ELF-1 (cell line): ENCODE results near the gene CHAC2.
A peak's percentile ranks its signal among the peaks of the same experiment; 100 is the strongest.

Source experiments
- DNase-seq: peaks from one replicate; pipeline ENCODE4 v3.0.0-alpha.2; 2016; ENCODE audit warnings: low read depth, low spot score

The CHAC2 gene

DNA sequence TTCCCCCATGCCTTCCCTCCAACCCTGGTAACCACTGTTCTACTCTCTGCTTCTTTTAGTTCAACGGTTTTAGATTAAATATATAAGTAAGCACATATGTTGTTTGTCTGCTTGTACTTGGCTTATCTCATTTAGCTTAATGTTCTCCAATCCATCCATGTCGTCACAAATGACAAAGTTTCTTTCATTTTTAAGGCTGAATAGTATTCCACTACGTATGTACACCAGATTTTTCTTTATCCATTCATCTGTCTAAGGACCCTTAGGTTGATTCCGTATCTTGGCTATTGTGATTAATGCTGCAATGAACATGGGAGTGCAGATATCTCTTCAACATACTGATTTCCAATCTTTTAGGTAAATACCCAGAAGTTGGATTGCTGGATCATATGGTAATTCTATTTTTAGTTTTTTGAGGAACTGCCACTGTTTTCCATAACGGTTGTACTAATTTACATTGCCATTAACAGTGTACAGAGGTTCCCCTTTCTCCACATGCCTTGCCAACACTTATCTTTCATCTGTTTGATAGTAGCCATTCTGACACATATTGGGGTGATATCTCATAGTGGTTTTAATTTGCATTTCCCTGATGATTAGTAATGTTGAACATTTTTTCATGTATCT lies 11.0 kb downstream of the CHAC2 start:
- DNase-seq: no peak

DNA sequence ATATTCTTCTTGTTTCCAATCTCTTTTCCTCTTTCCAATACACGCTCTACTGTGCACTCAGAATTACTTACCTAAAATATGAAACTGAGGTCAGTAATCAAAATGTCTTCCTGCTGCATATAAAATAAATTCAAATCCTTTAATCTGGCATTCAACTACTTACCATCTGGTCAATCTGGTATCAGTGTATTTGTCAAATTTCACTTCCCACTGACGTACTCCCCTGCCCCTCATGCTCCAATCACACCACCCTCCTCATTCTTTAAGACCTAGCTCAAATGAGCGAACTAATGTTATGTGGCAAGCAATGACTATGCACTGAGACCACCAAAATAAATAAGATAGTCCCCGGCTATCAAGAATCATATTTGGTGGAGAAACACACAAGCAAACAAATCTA lies 12.5 kb downstream of the CHAC2 start:
- DNase-seq: no peak

DNA sequence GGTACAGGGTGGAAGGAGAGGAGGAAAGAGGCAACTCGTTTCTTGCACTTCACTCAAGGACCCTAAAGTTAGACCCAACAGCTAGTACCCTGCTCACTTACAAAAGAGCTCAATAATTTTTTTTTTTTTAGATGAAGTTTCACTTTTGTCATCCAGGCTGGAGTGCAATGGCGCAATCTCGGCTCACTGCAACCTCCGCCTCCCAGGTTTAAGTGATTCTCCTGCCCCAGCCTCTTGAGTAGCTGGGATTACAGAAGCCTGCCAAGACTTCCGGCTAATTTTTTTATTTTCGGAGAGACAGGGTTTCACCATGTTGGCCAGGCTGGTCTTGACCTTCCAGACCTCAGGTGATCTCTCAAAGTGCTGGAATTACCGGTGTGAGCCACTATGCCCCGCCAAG lies 15.1 kb downstream of the CHAC2 start:
- DNase-seq: no peak

DNA sequence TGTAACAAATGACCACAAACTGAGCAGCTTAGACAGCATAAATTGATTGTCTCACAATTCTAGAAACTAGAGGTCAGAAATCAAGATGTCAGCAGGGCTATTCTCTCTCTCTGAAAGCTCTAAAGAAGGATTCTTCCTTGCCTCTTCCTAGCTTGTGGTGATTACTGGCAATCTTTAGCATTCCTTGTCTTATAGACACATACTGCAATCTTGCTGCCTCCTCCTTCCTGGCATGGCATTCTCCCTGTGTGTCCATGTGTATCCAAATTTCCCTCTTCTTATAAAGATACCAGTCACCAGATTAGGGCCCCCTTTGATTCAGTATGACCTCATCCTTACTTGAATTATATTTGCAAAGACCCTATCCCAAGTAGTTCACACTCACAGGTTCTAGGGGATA lies 16.8 kb downstream of the CHAC2 start:
- DNase-seq: no peak

DNA sequence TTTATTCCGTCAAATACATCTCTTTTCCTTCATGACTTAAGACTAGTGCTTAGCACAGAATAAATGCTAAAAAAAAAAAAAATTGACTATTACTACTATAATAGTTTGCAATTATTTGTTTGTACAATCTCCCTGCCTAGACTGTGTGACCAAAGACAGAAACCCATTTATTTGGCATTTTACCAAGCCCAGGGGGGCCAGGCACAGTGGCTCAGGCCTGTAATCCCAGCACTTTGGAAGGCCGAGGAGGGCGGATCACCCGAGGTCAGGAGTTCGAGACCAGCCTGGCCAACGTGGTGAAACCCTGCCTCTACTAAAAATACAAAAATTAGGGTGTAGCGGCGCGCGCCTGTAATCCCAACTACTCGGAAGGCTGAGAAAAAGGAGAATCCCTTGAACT lies 17.8 kb downstream of the CHAC2 start:
- no peak for DNase-seq

DNA sequence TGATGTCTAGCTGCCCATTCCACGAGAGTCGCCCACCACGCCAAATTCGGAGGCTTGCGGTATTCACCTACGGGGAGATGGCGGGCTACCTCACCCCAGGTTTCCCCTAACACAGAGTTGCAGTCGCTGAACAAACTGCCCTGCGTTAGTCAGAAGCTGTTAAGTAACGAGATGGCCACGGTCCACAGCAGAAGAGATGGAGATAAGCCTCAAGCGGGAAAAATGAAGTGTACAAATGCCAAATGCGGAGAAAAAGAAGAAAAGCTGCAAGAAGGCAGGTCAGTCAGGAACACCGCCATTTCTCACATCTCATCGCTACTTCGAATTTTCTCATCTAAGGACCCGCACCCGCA lies 18.7 kb downstream of the CHAC2 start:
- DNase-seq: no peak

DNA sequence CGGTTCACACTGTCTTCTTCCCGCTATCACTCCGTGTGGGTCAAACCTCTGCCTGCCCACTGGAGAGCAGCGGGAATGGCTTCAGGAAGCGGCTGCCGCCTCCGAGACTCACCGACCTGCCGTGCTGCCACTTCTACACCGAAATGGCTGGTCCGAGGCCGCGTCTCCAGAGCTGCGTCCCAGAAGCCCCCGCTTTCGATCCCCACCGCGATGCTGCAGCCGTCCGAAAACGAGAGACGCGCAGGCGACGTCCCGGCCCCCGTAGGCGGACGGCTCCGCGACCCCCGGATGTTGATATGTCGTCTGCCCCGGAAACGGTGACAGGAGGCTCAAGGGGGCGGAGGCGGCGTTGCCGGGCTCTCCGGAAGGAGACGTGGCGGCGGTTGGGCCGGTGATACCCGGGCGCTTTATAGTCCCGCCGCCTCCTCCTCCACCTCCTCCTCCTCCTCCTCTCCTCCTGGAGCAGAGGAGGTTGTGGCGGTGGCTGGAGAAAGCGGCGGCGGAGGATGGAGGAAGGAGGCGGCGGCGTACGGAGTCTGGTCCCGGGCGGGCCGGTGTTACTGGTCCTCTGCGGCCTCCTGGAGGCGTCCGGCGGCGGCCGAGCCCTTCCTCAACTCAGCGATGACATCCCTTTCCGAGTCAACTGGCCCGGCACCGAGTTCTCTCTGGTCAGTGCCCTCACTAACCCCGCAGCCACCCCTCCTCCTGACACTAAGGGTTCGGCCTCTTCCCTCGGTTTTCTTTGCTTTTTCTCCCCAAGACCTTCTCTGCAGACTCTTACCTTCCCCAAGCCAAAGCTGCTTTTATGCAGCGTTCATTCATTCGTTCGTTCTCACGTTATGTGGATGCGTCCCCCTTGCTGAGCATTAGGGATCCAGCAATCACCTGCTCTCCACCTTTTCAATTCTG lies 19.4 kb downstream of the CHAC2 start, which contains the start of the genes ASB3 and ERLEC1:
ASB3 (minus strand) TSS at position 249 of the 909 bp plus-strand sequence. CDS start 21,381 bp downstream, outside the sequence.
ERLEC1 (plus strand) TSS at position 340 of the 909 bp plus-strand sequence; CDS start at position 507, 167 bp downstream.
- DNase-seq: peak; percentile 96

DNA sequence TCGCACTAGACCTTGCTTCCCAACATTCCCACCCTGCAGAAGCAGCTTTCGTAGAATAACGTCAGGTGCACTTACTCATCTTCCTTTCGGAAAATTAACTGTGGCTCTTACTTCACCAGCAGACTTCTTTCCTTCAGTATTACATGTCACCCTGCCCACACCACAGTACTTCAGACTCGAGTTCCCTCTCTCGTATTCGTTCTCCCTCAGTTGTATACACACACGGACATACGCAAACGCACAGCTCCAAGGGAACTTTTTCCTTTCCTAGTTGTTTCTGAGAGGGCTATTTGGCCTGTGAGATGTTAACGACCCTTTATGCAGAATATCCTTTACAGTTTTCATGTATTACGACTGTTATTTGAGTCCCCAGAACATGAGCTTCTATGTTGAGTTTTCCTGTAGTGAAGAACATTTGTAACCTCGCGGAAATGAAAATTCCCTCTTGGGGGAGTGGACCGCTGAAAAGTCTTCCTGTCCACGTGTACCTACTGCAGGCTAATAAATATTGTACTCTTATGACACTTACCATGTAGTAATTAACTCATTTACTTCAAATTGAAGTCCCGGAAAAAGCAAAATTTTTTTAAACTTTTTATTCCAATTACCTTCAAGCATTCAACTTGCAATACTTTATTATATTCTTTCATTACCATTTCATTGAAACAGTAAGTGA lies 20.1 kb downstream of the CHAC2 start:
- no peak for DNase-seq

DNA sequence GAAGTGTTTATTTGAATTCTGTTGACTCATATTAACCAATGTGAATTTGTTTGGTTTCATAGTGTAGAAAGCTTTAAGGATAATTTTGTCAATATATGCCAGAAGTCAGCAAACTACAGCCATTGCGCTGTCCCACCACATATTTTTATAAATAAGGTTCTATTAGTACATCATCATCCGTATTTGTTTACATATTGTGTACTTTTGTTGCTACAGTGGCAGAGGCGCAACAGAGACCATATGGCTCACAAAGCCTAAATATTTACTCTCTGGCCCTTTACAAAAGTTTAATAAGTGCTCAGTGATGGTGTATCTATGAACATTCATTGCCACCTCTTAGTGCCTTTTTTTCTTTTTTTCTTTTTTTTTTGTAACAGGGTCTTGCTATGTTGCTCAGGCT lies 25.7 kb downstream of the CHAC2 start:
- no peak for DNase-seq

DNA sequence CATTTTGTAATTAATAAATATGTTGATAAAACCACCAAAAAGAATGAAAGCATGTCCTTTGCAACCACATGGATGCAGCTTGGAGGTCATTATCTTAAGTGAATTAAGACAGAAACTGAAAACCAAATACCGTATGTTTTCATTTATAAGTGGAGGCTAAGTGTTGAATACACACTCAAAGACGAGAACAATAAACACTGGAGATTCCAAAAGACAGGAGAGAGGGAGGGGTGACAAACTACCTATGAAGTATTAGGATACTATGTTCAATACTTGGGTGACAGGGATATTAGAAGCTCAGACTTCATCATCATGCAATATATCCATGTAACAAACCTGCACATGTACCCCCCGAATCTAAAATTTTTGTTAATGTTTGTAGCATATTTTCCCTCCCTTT lies 26.2 kb downstream of the CHAC2 start:
- DNase-seq: no peak

DNA sequence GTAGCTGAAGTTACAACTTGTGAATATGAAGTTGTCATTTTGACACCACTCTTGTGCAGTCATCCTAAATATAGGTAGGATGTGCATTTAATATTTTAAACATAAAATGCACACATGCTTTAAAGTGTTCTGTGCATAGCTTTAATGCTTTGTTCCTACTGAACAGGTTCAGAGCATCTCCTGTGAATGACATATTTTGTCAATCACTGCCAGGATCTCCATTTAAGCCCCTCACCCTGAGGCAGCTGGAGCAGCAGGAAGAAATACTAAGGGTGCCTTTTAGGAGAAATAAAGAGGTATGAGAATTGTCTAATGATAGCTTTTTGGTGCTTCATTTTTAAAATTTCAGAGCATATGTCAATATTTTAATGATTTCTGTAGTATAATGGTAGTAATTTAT lies 33.9 kb downstream of the CHAC2 start:
- no peak for DNase-seq

DNA sequence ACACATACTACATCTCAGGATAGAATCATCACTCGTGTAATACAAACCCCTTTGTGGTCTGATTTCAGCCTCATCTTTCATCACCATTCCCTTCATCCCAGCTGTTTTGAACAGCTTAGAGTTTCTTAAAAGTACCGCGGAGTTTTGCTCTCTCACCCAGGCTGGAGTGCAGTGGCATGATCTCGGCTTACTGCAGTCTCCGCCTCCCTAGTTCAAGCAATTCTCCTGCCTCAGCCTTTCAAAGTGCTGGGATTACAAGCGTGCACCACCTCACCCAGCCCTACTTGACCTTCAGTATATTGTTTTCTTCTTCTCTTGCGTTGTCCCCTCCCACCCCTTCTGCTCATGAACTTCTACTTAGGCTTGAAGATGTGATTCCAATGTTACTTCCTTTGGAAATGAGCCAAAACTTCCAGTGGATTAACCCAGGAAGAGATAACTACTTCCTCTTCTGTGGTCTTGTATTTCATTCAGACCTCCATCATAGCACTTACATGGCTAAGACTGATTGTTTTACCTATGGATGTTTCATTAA lies 35.1 kb downstream of the CHAC2 start:
- DNase-seq: no peak

DNA sequence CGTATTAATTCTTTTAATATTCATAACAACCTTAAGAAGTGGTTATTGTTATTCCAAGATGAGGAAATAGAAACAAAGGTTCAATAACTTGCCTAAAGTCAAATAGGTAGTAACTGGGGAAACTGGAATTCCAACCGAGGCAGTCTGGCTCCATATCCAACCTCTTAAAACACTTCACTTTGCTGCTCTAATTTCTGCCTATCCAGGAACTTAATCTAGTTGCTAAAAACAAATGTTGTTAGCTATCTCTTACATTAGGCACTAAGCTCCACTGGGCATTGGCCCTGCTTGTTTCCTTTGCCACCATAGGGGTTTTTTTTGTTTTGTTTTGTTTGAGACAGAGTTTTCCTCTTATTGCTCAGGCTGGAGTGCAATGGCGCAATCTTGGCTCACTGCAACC lies 44.0 kb downstream of the CHAC2 start:
- no peak for DNase-seq

DNA sequence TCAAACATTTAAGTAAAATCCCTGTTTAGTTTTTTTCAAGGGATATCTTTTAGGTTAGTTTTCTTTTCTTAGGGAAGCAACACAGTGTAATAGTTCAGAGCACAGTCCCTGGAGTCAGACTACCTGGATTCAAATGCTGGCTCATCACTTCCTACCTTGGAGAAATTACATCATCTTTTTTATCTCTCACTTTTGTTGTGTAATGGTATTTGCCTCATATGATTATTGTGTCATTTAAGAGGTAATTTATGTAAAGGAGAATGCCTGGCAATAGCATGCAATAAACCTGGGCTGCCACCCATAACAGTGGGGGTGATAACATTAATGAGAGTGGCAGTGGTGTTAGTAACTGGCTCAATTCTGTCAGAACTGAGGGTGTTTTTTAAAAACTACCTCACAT lies 45.5 kb downstream of the CHAC2 start:
- DNase-seq: no peak

DNA sequence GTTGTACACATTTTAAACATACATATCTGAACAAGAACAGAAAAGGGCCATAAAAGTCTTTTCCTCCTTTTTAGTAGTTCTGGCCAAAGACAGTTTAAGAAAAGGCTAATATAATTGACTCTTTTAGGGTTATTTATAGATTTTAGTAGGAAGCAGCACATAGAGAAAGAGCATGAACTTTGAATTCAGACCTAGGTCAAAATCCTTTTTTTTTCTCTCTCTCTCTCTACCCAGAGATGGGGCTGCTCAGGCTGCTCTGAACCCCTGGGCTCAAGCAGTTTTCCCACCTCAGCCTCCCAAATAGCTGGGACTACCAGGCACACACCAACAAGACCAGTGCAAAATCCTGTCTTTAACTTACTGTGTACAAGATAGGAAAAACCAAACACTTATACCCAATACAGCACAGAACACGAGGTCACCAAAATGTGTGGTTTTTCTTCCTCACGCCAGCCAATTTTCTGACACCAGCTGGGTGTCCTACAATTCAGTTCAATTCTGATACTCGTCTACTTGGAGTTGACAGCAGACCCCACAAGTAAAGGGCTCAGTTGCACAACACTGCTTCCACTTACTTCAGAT lies 51.3 kb downstream of the CHAC2 start:
- DNase-seq: no peak

DNA sequence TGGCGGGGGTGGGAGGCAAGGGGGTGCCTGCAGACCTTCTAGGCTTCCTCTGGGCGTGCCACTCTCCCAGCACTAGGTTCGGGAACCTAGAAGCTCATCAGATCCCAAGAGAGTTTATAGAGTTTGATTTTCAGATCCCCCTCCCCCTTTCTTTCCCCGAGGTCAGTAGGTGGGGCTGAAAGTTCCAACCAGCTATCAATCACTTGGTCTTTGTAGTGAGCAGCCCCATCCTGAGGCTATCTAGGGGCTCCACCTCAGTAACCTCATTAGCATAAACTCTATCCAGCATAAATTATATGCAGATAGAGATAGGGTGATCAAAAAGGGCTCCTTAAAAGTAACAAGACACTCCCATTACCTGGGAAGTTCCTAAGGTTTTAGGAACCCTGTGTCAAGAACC lies 52.0 kb downstream of the CHAC2 start:
- DNase-seq: peak; percentile 63

DNA sequence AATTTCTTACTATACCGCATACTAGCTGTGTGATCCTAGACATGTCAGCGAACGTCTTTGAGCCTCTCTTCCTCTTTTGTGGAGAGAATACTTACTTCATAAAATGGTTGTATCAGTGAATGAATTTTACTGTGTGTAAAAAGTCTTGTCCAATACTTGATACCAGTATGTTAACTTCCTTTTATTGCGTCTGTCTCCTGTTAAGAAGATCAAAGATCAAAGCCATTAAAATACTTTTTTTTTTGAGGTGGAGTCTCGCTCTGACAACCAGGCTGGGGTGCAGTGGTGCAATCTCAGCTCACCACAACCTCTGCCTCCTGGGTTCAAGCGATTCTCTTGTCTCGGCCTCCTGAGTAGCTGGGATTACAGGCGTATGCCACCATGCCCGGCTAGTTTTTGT lies 52.4 kb downstream of the CHAC2 start:
- DNase-seq: no peak

DNA sequence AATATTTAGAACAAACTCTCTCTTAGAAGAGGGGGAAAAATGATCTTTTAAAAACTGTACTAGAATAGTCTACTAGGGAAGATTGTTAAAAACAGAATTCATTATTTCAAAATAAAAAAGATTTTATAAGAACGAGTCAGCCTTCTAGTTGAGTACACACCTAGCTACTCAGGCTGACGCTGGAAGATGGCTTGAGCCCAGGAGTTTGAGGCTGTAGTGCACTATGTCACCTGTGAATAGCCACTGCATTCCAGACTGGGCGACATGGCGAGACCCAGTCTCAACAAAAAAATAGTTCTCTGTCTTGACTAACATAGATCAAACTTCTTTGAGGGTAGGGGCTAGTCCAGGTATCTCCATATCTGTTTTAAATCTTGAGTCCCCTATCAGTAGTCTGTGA lies 53.1 kb downstream of the CHAC2 start:
- no peak for DNase-seq

DNA sequence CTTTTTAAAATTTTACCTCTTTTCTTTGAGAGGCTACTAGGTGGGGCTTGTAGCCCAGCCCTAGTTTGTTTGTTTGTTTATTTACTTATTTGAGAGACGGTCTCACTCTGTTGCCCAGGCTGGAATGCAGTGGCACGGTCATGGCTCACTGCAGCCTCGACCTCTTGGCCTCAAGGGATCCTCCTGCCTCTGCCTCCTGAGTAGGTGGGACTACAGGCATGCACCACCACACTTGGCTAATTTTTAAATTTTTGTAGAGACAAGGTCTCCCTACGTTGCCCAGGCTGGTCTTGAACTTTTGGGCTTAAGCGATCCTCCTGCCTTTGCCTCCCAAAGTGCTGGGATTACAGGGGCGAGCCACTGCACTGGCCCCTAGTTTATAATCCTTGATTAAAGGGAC lies 54.2 kb downstream of the CHAC2 start:
- no peak for DNase-seq

DNA sequence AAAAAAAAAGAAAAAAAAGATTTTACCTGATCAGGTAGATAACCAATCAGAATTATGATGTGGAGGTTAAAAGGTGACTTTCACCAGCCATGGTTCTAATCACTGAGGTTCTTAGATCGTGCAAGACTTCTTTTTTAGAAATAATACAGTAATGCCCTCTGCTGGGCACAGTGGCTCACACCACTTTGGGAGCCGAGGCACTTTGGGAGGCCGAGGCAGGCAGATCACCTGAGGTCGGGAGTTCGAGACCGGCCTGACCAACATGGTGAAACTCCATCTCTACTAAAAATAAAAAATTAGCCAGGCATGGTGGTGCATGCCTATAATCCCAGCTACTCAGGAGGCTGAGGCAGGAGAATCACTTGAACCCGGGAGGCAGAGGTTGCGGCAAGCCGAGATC lies 56.0 kb downstream of the CHAC2 start:
- DNase-seq: peak; percentile 40
